HEK293 (cell line): ENCODE measurements around the gene OR2AT4.
"Not testable (repeated sequence)": the region's sequence is repeated elsewhere in the genome, so short reads cannot be mapped to it uniquely, and the experiment has no call there.

Experiments
- ZNF311 ChIP-seq: fragments of 450-650 bp; formaldehyde crosslinking; IDR thresholded peaks from 2 replicates; pipeline ENCODE4 v1.5.1; 2017; ENCODE audit warnings: missing biosample characterization, missing genetic modification characterization, borderline replicate concordance
- TF ChIP-seq, protein P1 (sequence below): fragments of 450-650 bp; formaldehyde crosslinking; IDR thresholded peaks from 2 replicates; pipeline ENCODE4 v1.5.1; 2016; ENCODE audit warnings: missing biosample characterization, missing genetic modification characterization

DNA sequence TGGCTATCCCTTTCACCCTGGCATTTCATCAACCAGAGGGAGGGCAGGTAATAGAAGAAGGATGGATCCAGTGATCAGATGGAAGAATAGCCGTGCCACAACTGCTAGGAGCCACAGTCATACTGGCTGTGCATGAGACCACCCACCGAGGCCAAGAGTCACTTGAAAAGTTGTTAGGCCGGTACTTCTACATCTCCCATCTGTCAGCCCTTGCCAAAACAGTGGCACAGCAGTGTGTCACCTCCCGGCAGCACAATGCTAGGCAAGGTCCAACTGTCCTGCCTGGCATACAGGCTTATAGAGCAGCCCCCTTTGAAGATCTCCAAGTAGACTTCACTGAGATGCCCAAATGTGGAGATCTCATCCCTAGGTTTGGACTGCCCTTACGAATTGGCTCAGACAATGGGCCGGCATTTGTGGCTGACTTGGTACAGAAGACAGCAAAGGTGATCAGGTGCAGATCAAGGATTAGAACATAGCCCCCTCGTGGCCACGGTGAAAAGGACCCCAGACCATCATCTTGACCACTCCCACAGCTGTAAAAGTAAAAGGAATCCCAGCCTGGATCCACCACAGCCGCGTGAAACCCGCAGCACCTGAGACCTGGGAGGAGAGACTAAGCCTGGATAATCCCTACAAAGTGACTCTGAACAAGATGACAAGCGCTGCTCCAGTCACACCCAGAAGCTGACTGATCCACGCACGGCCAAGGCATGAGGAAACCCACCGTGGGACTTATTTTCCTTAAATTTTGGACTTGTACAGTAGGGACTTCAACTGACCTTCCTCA lies 52.1 kb downstream of the OR2AT4 start:
- TF ChIP-seq, protein P1, sequence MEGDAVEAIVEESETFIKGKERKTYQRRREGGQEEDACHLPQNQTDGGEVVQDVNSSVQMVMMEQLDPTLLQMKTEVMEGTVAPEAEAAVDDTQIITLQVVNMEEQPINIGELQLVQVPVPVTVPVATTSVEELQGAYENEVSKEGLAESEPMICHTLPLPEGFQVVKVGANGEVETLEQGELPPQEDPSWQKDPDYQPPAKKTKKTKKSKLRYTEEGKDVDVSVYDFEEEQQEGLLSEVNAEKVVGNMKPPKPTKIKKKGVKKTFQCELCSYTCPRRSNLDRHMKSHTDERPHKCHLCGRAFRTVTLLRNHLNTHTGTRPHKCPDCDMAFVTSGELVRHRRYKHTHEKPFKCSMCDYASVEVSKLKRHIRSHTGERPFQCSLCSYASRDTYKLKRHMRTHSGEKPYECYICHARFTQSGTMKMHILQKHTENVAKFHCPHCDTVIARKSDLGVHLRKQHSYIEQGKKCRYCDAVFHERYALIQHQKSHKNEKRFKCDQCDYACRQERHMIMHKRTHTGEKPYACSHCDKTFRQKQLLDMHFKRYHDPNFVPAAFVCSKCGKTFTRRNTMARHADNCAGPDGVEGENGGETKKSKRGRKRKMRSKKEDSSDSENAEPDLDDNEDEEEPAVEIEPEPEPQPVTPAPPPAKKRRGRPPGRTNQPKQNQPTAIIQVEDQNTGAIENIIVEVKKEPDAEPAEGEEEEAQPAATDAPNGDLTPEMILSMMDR (tag by site-specific recombination), result not testable (repeated sequence)
- TF ChIP-seq ZNF311 (tag by site-specific recombination), result not testable (repeated sequence)
